Activated B cell treated with CpG ODN at 0.5 μM for 24 hours (primary cell): ENCODE measurements around the gene NFIL3. TPM values are rescaled to one million over a fixed set of nuclear protein-coding genes. Genes with fewer than 3 reads are reported as not detected.
A peak's percentile ranks its signal among the peaks of the same experiment; 100 is the strongest.

ENCODE experiments used
- ATAC-seq: fragments of 200-7000 bp; cut with Tn5 transposase; one replicate; pipeline ENCODE4 v1.10.0; 2021; ENCODE audit warnings: low read depth, mild to moderate bottlenecking, moderate library complexity
- CTCF ChIA-PET: fragments of 350-600 bp; sonication (Branson Sonifier 250); formaldehyde crosslinking; loops from one replicate; lab custom pipeline; 2021; ENCODE audit warnings: antibody characterized with exemption; lab: Charles Lee
- POLR2A ChIA-PET: fragments of 350-600 bp; sonication (Branson Sonifier 250); formaldehyde crosslinking; loops from one replicate; lab custom pipeline; 2021; ENCODE audit warnings: antibody characterized with exemption; lab: Charles Lee
- DNase-seq: peaks from one replicate; pipeline ENCODE4 v3.0.0; 2022
- H3K27ac Mint-ChIP-seq: one replicate; pipeline ENCODE4 v1.8.0; 2020; ENCODE audit warnings: mixed read lengths
- H3K27me3 Mint-ChIP-seq: one replicate; pipeline ENCODE4 v1.8.0; 2021; ENCODE audit warnings: mixed read lengths
- H3K36me3 Mint-ChIP-seq: one replicate; pipeline ENCODE4 v1.8.0; 2021; ENCODE audit warnings: low read depth, mixed read lengths
- H3K4me1 Mint-ChIP-seq: one replicate; pipeline ENCODE4 v1.8.0; 2021; ENCODE audit warnings: mixed read lengths
- H3K4me3 Mint-ChIP-seq: one replicate; pipeline ENCODE4 v1.8.0; 2020; ENCODE audit warnings: mild to moderate bottlenecking, mixed read lengths
- H3K9me3 Mint-ChIP-seq: one replicate; pipeline ENCODE4 v1.8.0; 2020; ENCODE audit warnings: mixed read lengths
- intact Hi-C: fragments of 100-400 bp; cut with micrococcal nuclease; formaldehyde crosslinking; loops from one replicate; pipeline ENCODE4 v1.15.1; 2024
- total RNA-seq: library from RNA; stranded (reverse); gene quantifications from 2 replicates; pipeline ENCODE4 v1.2.3, GENCODE V29; 2022
- TF ChIP-seq, protein P1 (sequence below): fragments of 200-600 bp; IDR thresholded peaks from one replicate; pipeline ENCODE4 v1.8.0; 2022; ENCODE audit warnings: antibody characterized with exemption, mild to moderate bottlenecking

NFIL3 gene
- total RNA-seq, 1 donor from 2014 or later = 3.1 TPM

DNA sequence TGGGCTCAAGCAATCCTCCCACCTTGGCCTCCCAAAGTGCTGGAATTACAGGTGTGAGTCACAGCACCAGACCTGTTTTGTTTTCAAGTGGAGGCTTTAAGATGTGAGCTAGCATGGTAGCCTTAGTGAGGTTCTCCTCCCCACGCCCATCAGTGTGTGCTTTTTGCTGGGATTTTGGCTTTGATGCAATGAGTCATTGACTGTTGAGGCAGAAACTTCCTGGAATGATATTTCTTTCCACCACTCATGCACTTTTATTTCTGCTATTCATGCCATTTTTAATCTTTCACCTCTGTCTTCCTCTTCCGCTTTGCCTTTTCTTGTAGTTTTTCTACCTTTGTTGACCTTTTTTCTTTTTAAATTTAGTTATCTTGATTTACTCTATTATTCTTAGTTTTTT, 4.2 kb upstream of the NFIL3 start:
- TF ChIP-seq, protein P1, sequence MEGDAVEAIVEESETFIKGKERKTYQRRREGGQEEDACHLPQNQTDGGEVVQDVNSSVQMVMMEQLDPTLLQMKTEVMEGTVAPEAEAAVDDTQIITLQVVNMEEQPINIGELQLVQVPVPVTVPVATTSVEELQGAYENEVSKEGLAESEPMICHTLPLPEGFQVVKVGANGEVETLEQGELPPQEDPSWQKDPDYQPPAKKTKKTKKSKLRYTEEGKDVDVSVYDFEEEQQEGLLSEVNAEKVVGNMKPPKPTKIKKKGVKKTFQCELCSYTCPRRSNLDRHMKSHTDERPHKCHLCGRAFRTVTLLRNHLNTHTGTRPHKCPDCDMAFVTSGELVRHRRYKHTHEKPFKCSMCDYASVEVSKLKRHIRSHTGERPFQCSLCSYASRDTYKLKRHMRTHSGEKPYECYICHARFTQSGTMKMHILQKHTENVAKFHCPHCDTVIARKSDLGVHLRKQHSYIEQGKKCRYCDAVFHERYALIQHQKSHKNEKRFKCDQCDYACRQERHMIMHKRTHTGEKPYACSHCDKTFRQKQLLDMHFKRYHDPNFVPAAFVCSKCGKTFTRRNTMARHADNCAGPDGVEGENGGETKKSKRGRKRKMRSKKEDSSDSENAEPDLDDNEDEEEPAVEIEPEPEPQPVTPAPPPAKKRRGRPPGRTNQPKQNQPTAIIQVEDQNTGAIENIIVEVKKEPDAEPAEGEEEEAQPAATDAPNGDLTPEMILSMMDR = no peak
- Mint-ChIP-seq H3K36me3 (peaks cover 3% of the 10 kb centered on the region), H3K27me3 (peaks cover 11% of the 10 kb centered on the region), H3K9me3 (no peaks in the 10 kb centered on the region), H3K4me3 (no peak overlapping the region), H3K27ac (no peak overlapping the region), H3K4me1 (peaks cover 20% of the 10 kb centered on the region)
- DNase-seq (no peak), ATAC-seq (no peak)
- intact Hi-C loops = loop anchor here (2.0 to 10.0 kb wide), 3 partner anchors 299 to 1283 kb away; no protein-coding TSS in a partner anchor
- ChIA-PET CTCF (interaction anchor here (8.4 kb wide), 1 partner anchor 512 kb away, joined by 154 read pairs; no protein-coding TSS in a partner anchor), POLR2A (no interaction called here)

DNA sequence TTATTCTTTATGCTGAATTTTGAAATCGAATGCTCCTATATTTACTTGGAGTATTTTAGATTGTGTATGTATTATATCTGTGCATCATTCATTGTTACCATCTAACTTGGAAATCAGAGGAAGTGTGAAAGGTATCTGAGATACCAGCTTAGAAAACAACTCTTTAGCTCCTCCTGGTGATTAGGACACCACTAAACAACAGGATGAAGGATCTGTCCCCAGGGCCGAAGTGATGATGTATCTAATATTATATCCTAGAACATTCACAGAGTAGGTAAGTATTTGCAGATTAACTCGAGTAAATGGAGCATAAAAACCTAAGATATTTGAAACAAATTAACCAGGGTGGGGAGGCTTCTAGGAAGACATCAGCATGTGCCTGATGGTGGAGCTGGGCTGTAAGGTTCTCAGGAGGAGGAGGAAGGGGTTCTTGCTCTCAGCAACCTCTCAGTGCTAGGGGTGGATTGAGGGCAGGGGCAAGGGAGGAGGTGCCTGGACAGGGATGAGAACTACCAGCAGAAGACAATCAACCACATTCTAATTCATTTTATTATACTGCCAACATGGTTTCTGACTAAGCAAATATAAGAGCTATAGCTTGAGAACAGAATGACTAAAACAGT, 2.6 kb upstream of the NFIL3 start:
- peaks cover 19% of the 10 kb centered on the region for H3K27me3 Mint-ChIP-seq
- ATAC-seq (no peak), DNase-seq (no peak)
- H3K4me3 Mint-ChIP-seq = peak overlapping the region; percentile 89
- ChIA-PET POLR2A (interaction anchor here (0.5 to 1.7 kb wide), 4 partner anchors 69 to 512 kb away, joined by 3 to 9 read pairs (median 3); no protein-coding TSS in a partner anchor), CTCF (interaction anchor here (0.8 to 8.4 kb wide), 16 partner anchors 9 to 1835 kb away, joined by 3 to 154 read pairs (median 5); no protein-coding TSS in a partner anchor)
- intact Hi-C loops = loop anchor here (1.0 to 10.0 kb wide), 8 partner anchors 301 to 1281 kb away; no protein-coding TSS in a partner anchor
- H3K4me1 Mint-ChIP-seq = peaks cover 34% of the 10 kb centered on the region
- H3K27ac Mint-ChIP-seq = no peak overlapping the region
- H3K9me3 Mint-ChIP-seq = no peaks in the 10 kb centered on the region
- TF ChIP-seq, protein P1 = no peak
- peaks cover 3% of the 10 kb centered on the region for H3K36me3 Mint-ChIP-seq

DNA sequence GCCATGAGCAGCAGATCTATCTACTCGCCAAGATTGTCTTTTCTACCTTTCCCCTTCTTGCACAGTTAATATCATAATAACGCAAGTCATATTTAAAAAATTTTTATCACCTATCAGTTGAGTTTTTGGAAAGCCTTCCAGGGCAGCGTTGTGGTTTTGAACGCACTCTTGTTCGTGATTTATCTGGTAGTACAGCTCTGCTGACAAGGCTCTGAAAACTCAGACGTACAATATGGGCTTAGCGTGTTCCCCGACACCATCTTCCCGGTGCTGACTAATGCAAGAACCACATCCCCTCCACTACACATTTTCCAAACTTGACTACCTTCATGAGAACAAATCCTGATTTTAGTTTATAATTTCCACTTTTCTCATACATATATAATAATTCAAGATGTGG, 1.6 kb upstream of the NFIL3 start:
- Mint-ChIP-seq H3K4me1 (peaks cover 38% of the 10 kb centered on the region), H3K36me3 (peaks cover 3% of the 10 kb centered on the region), H3K27ac (peak overlapping the region; percentile 73), H3K9me3 (no peaks in the 10 kb centered on the region), H3K4me3 (peak overlapping the region; percentile 89), H3K27me3 (peaks cover 26% of the 10 kb centered on the region)
- intact Hi-C loops = loop anchor here (1.0 to 10.0 kb wide), 2 partner anchors 217 to 1280 kb away; no protein-coding TSS in a partner anchor
- ATAC-seq (no peak), DNase-seq (no peak)
- ChIA-PET CTCF (interaction anchor here (0.9 to 8.4 kb wide), 13 partner anchors 10 to 513 kb away, joined by 3 to 154 read pairs (median 6); partner anchors contain the start of gene AUH), POLR2A (interaction anchor here (0.7 to 1.4 kb wide), 3 partner anchors 64 to 336 kb away, joined by 3 to 4 read pairs (median 3); no protein-coding TSS in a partner anchor)
- TF ChIP-seq, protein P1 = no peak

DNA sequence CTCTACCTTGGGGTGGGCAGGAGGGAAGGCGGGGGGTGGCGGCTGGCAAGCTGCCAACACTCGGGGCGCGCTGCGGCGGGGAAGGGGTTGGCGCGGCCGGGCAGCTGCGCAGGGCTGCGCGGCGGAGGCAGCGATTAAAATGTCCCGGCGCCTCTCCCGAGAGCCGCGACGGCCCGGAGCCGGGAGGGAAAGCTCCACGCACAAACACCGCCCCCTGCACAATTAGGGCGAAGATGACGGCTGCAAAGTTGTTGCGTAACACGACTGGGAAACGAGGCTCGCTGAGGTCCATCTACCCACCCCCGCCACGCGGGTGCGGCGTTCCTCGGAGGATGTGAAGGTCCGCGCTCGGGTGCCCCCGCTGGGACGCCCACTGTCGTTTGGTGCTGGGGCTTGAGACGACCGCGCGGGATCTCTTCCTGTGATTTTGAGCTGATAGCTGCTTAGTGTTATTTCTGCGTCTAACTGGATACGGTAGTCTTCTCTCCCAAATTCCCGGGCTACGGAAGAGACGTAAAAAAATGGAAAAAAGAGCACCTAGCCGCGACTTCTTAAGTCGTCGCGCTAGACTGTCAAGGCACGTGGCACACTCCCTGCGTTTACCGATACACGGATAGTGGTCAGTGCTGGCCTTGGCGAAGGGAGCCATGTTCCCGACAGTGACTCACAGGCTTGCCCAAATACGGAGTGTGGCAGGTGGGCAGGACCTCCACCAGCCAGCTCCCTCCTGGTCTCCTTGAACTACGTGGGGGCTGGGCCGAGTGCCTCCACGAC, 958 bp upstream of the NFIL3 start:
- Mint-ChIP-seq H3K9me3 (no peaks in the 10 kb centered on the region), H3K4me3 (peak overlapping the region; percentile 89), H3K4me1 (peaks cover 38% of the 10 kb centered on the region), H3K27ac (peak overlapping the region; percentile 73), H3K27me3 (peaks cover 29% of the 10 kb centered on the region), H3K36me3 (peaks cover 3% of the 10 kb centered on the region)
- intact Hi-C loops = loop anchor here (1.0 to 10.0 kb wide), 7 partner anchors 63 to 1280 kb away; partner anchors contain the start of gene AUH
- peak; percentile 2 for ATAC-seq
- POLR2A ChIA-PET = interaction anchor here (1.0 to 1.1 kb wide), 3 partner anchors 64 to 272 kb away, joined by 3 to 4 read pairs (median 4); no protein-coding TSS in a partner anchor
- CTCF ChIA-PET = interaction anchor here (0.8 to 8.4 kb wide), 6 partner anchors 63 to 509 kb away, joined by 3 to 154 read pairs (median 8); partner anchors contain the start of gene AUH
- peak; percentile 53 for DNase-seq
- TF ChIP-seq, protein P1 = no peak
